Vagina (tissue), 2 donors: ENCODE measurements around the gene ABR. TPM values are rescaled to one million over a fixed set of nuclear protein-coding genes. Genes with fewer than 3 reads are reported as not detected.

ENCODE experiments used
- DNase-seq, 2 donors: peaks; one replicate each; pipeline ENCODE4 v3.0.0-alpha.2; 2017; ENCODE audit errors: extremely low spot score in 2 of 2
- H3K27ac ChIP-seq: fragments of 200-600 bp; sonication (generic); one replicate; pipeline ENCODE4 v1.5.1; 2019
- H3K27me3 ChIP-seq: fragments of 200-600 bp; sonication (generic); one replicate; pipeline ENCODE4 v1.5.1; 2019
- H3K36me3 ChIP-seq, 2 donors: fragments of 200-600 bp; sonication (generic); one replicate each; pipeline ENCODE4 v1.5.1; 2017 to 2019
- H3K4me1 ChIP-seq: fragments of 200-600 bp; sonication (generic); one replicate; pipeline ENCODE4 v1.5.1; 2019
- H3K4me3 ChIP-seq, 2 donors: fragments of 200-600 bp; sonication (generic); 1 replicate in 1 of 2; 2 replicates in 1 of 2; pipeline ENCODE4 v1.5.1; 2016 to 2019
- H3K9me3 ChIP-seq: fragments of 200-600 bp; sonication (generic); one replicate; pipeline ENCODE4 v1.5.1; 2019
- CTCF ChIP-seq, 3 experiments: fragments of 450-650 bp in 2 of 3; fragments of 200-600 bp in 1 of 3; sonication (generic) in 1 of 3; IDR thresholded peaks; one replicate each; pipeline ENCODE4 v1.5.1; 2017 to 2019; ENCODE audit warnings: antibody characterized with exemption in 3 of 3, mild to moderate bottlenecking in 2 of 3, moderate library complexity in 2 of 3
- POLR2A ChIP-seq, 2 donors: fragments of 450-650 bp; IDR thresholded peaks; one replicate each; pipeline ENCODE4 v1.6.1; 2017; ENCODE audit warnings: antibody characterized with exemption in 2 of 2, mild to moderate bottlenecking in 2 of 2, moderate library complexity in 2 of 2
- POLR2AphosphoS5 ChIP-seq, 2 donors: sonication (generic); formaldehyde crosslinking; IDR thresholded peaks; one replicate each; pipeline ENCODE4 v1.9.0; 2017; ENCODE audit warnings: antibody characterized with exemption in 2 of 2, mild to moderate bottlenecking in 2 of 2, low read depth in 1 of 2; ENCODE audit not compliant: insufficient read depth in 1 of 2
- intact Hi-C: fragments of 100-400 bp; cut with DNase I; formaldehyde crosslinking; loops from one replicate; pipeline ENCODE4 v1.15.1; 2023
- total RNA-seq: library from RNA; depleted of rRNA; stranded (reverse); fragments of >200 nt; gene quantifications from one replicate; pipeline ENCODE4 v1.2.3, GENCODE V29; 2016

Gene ABR
- total RNA-seq, 1 donor from 2014 or later, result 90.8 TPM

- intact Hi-C loops, result loop anchor here (2.0 to 10.0 kb wide), 3 partner anchors 95 to 185 kb away; no protein-coding TSS in a partner anchor
- Histone ChIP-seq H3K9me3 (no peaks in the 10 kb centered on the region), H3K4me1 (peaks cover 43% of the 10 kb centered on the region)
Observed at GRCh38 chr17:979539-980405, 200.0 kb downstream of the ABR start, which contains the start of gene NXN. Gene NXN (minus strand): TSS chr17:979776.

GRCh38 chr17:979212-979538, 200.6 kb downstream of the ABR start:
- Histone ChIP-seq H3K27ac (peak overlapping the region; percentile 93), H3K4me3 (peak overlapping the region; percentile 93), H3K4me1 (peaks cover 47% of the 10 kb centered on the region), H3K36me3 (no peaks in the 10 kb centered on the region), H3K27me3 (no peaks in the 10 kb centered on the region), H3K9me3 (no peaks in the 10 kb centered on the region)
- TF ChIP-seq POLR2A (IDR thresholded peaks at IDR 0.05) (no peak), CTCF (IDR thresholded peaks at IDR 0.05) (no peak), POLR2AphosphoS5 (IDR thresholded peaks at IDR 0.05; ENCODE audit: insufficient read depth in 1 of 2, low read depth in 1 of 2) (no peak)
- DNase-seq, result no peak
- intact Hi-C loops, result loop anchor here (10.0 kb wide), 2 partner anchors 94 to 124 kb away; no protein-coding TSS in a partner anchor

More at GRCh38 chr17:979539-980405, 200.0 kb downstream of the ABR start, which contains the start of gene NXN:
- no peaks in the 10 kb centered on the region for H3K36me3 ChIP-seq
- peak within 1 kb of the TSS; percentile 93 for H3K27ac ChIP-seq
- DNase-seq, result no peak
- H3K27me3 ChIP-seq, result no peaks in the 10 kb centered on the region
- H3K4me3 ChIP-seq, result peak within 1 kb of the TSS; percentile 93
- TF ChIP-seq CTCF (IDR thresholded peaks at IDR 0.05) (no peak), POLR2A (IDR thresholded peaks at IDR 0.05) (peak; percentile 18 to 71), POLR2AphosphoS5 (IDR thresholded peaks at IDR 0.05; ENCODE audit: insufficient read depth in 1 of 2, low read depth in 1 of 2) (peak in 1 of 2 donors; percentile 72)

GRCh38 chr17:978103-979093, 201.4 kb downstream of the ABR start:
- Histone ChIP-seq H3K4me1 (peaks cover 47% of the 10 kb centered on the region), H3K27ac (peak overlapping the region; percentile 93), H3K36me3 (no peaks in the 10 kb centered on the region), H3K9me3 (no peaks in the 10 kb centered on the region), H3K27me3 (no peaks in the 10 kb centered on the region), H3K4me3 (peak overlapping the region; percentile 93)
- no peak for TF ChIP-seq POLR2A (IDR thresholded peaks at IDR 0.05)
- TF ChIP-seq CTCF (IDR thresholded peaks at IDR 0.05), result no peak
- peak; percentile 39 to 61 for TF ChIP-seq POLR2AphosphoS5 (IDR thresholded peaks at IDR 0.05; ENCODE audit: insufficient read depth in 1 of 2, low read depth in 1 of 2)
- no peak for DNase-seq
- intact Hi-C loops, result loop anchor here (10.0 kb wide), 2 partner anchors 94 to 124 kb away; no protein-coding TSS in a partner anchor

GRCh38 chr17:977166-977565, 202.6 kb downstream of the ABR start:
- intact Hi-C loops, result loop anchor here (10.0 kb wide), 2 partner anchors 92 to 122 kb away; no protein-coding TSS in a partner anchor
- H3K27ac ChIP-seq, result peak overlapping the region; percentile 93

More at GRCh38 chr17:977166-977565, 202.6 kb downstream of the ABR start:
- Histone ChIP-seq H3K4me3 (peak overlapping the region; percentile 93), H3K4me1 (peaks cover 47% of the 10 kb centered on the region), H3K27me3 (no peaks in the 10 kb centered on the region), H3K9me3 (no peaks in the 10 kb centered on the region), H3K36me3 (no peaks in the 10 kb centered on the region)
- no peak for TF ChIP-seq CTCF (IDR thresholded peaks at IDR 0.05)
- no peak for TF ChIP-seq POLR2AphosphoS5 (IDR thresholded peaks at IDR 0.05; ENCODE audit: insufficient read depth in 1 of 2, low read depth in 1 of 2)
- TF ChIP-seq POLR2A (IDR thresholded peaks at IDR 0.05), result no peak
- no peak for DNase-seq
